ENCODE data around the gene CNPY3. TPM values are rescaled to one million over a fixed set of nuclear protein-coding genes. Genes with fewer than 3 reads are reported as not detected.

CNPY3 gene
- total RNA-seq, 1 donor from 2014 or later: 20.1 TPM

DNA sequence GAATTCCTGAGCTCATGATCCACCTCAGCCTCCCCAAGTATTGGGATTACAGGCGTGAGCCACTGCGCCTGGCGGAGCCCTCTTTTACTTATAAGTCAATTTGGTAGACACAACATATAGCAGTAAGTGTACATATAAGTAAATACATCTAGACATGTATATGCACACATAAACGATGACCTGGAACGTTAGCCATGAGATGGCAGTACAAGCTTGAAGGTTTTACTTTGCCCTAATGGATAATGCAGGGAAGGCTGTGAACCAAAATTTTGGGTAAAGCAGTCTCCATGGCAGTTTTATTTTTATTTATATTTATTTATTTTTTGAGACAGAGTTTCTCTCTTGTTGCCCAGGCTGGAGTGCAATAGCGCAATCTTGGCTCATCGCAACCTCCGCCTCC is 28.8 kb downstream of the CNPY3 start:
- Histone ChIP-seq H3K4me1 (peaks cover 17% of the 10 kb centered on the region), H3K9me3 (replicated peaks) (no peaks in the 10 kb centered on the region), H3K4me3 (no peak overlapping the region), H3K27me3 (ENCODE audit: low read depth) (no peaks in the 10 kb centered on the region), H3K27ac (replicated peaks) (no peak overlapping the region), H3K36me3 (peaks cover 10% of the 10 kb centered on the region)
- DNase-seq: no peak
- intact Hi-C loops (cut with micrococcal nuclease): no loop called here
- TF ChIP-seq, protein P1, sequence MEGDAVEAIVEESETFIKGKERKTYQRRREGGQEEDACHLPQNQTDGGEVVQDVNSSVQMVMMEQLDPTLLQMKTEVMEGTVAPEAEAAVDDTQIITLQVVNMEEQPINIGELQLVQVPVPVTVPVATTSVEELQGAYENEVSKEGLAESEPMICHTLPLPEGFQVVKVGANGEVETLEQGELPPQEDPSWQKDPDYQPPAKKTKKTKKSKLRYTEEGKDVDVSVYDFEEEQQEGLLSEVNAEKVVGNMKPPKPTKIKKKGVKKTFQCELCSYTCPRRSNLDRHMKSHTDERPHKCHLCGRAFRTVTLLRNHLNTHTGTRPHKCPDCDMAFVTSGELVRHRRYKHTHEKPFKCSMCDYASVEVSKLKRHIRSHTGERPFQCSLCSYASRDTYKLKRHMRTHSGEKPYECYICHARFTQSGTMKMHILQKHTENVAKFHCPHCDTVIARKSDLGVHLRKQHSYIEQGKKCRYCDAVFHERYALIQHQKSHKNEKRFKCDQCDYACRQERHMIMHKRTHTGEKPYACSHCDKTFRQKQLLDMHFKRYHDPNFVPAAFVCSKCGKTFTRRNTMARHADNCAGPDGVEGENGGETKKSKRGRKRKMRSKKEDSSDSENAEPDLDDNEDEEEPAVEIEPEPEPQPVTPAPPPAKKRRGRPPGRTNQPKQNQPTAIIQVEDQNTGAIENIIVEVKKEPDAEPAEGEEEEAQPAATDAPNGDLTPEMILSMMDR (IDR thresholded peaks at IDR 0.05; ENCODE audit: borderline replicate concordance): no peak

DNA sequence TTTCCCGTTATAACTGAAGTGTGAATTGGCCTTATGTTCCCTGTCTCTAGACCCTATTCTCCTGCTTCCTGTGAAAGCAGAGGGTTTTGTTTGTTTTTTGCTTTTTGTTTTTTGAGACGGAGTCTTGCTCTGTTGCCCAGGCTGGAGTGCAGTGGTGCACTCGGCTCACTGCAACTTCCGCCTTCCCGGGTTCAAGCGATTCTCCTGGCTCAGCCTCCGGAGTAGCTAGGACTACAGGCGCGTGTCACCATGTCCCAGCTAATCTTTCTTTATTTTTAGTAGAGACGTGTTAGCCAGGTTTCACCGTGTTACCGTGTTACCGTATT is 30.6 kb downstream of the CNPY3 start:
- Histone ChIP-seq H3K4me3 (peak overlapping the region; percentile 71), H3K4me1 (peaks cover 17% of the 10 kb centered on the region), H3K27ac (replicated peaks) (peak overlapping the region; percentile 70), H3K9me3 (replicated peaks) (no peaks in the 10 kb centered on the region), H3K27me3 (ENCODE audit: low read depth) (no peaks in the 10 kb centered on the region), H3K36me3 (peaks cover 26% of the 10 kb centered on the region)
- intact Hi-C loops (cut with micrococcal nuclease): no loop called here
- DNase-seq: no peak
- TF ChIP-seq, protein P1 (IDR thresholded peaks at IDR 0.05; ENCODE audit: borderline replicate concordance): no peak

DNA sequence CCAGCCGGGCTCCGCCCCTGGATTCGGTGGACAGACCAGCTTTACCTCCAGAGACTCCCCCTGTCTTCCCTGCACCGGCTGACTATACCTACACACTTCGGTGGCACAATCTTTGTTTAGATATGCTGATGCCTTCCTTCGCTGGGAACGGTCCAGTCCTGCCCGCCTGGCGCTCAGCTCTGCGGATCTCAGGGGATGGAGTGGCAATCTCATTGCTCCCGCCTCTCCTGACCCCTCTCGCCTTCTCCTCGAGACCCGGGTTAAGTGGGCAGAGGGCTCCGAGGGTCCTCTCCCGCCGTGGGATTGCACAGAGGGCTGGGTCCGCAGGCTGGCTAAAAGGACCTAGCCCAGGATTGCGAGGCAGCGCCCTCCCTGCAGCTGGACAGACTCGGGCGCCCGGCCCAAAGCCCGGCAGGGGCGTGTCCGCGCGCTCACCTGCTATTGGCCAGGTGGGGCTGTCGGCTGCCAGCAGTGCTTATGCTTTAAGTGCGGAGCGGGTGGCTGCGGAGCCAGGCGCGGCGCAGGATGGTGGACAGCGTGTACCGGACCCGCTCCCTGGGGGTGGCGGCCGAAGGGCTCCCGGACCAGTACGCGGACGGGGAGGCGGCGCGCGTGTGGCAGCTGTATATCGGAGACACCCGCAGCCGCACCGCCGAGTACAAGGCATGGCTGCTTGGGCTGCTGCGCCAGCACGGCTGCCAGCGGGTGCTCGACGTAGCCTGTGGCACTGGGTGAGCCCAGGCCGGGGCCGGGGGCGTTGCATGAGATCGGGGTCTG is 31.2 kb downstream of the CNPY3 start, which contains the start of gene GNMT:
TSS of gene GNMT (plus strand) at position 512 of the 777 bp plus-strand sequence. CDS start at position 526, 14 bp downstream.
- Histone ChIP-seq H3K27ac (replicated peaks) (peak within 1 kb of the TSS; percentile 70), H3K36me3 (peaks cover 31% of the 10 kb centered on the region), H3K4me1 (peaks cover 17% of the 10 kb centered on the region), H3K27me3 (ENCODE audit: low read depth) (no peaks in the 10 kb centered on the region), H3K9me3 (replicated peaks) (no peaks in the 10 kb centered on the region), H3K4me3 (peak within 1 kb of the TSS; percentile 71)
- TF ChIP-seq, protein P1 (IDR thresholded peaks at IDR 0.05; ENCODE audit: borderline replicate concordance): no peak
- intact Hi-C loops (cut with micrococcal nuclease): no loop called here
- DNase-seq: peak; percentile 68

- peak overlapping the region; percentile 70 for H3K27ac ChIP-seq (replicated peaks)
- H3K9me3 ChIP-seq (replicated peaks): no peaks in the 10 kb centered on the region
- intact Hi-C loops (cut with micrococcal nuclease): no loop called here
- H3K4me1 ChIP-seq: peaks cover 17% of the 10 kb centered on the region
- no peak for DNase-seq
- H3K4me3 ChIP-seq: peak overlapping the region; percentile 71
- TF ChIP-seq, protein P1 (IDR thresholded peaks at IDR 0.05; ENCODE audit: borderline replicate concordance): no peak
- H3K27me3 ChIP-seq (ENCODE audit: low read depth): no peaks in the 10 kb centered on the region
- peaks cover 37% of the 10 kb centered on the region for H3K36me3 ChIP-seq
Measured at GRCh38 chr6:42961020-42961470, 31.8 kb downstream of the CNPY3 start.

- Histone ChIP-seq H3K9me3 (replicated peaks) (no peaks in the 10 kb centered on the region), H3K4me3 (no peak overlapping the region), H3K27me3 (ENCODE audit: low read depth) (no peaks in the 10 kb centered on the region), H3K36me3 (peaks cover 46% of the 10 kb centered on the region), H3K27ac (replicated peaks) (no peak overlapping the region), H3K4me1 (peaks cover 17% of the 10 kb centered on the region)
- intact Hi-C loops (cut with micrococcal nuclease): no loop called here
- no peak for DNase-seq
- TF ChIP-seq, protein P1 (IDR thresholded peaks at IDR 0.05; ENCODE audit: borderline replicate concordance): no peak
Measured at GRCh38 chr6:42962096-42962495, 32.8 kb downstream of the CNPY3 start.

All from left ventricle myocardium inferior (tissue), 1 donor.